ENCODE results near the gene RCL1. TPM values are rescaled to one million over a fixed set of nuclear protein-coding genes. Genes with fewer than 3 reads are reported as not detected.
A peak's percentile ranks its signal among the peaks of the same experiment; 100 is the strongest.

The RCL1 gene
- total RNA-seq, 5 donors from 2014 or later (not counting 1 experiment from before 2014, with no cell fraction given): 22.0 to 38.7 (median 24.2) TPM

DNA sequence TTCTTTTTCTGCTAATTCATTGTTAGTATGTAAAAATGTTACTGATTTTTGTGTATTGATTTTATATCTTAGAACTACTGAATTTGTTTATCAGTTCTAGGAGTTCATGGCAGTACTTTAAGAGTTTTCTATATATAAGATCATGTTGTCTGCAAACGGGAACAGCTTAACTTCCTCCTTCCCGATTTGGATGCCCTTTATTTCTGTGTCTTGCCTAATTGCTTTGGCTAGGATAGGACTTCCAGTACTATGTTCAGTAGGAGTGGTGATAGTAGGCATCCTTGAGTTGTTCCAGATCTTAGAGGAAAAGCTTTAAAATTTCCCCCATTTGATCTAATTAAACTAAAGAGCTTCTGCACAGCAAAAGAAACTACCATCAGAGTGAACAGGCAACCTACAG lies 20.1 kb downstream of the RCL1 start:
- H3K4me3 ChIP-seq (ENCODE audit: control insufficient read depth in 1 of 2, extremely low read depth in 1 of 2, low read length in 1 of 2): no peak overlapping the region
- H3K4me3 Mint-ChIP-seq: no peak overlapping the region
- POLR2A ChIA-PET: interaction anchor here in 1 of 2 donors (0.6 kb wide), 1 partner anchor 8 kb away, joined by 3 read pairs; no protein-coding TSS in a partner anchor
- H3K27ac ChIP-seq (ENCODE audit: low read length): no peak overlapping the region
- CTCF ChIA-PET: no interaction called here
- peaks cover 3% of the 10 kb centered on the region for H3K9me3 ChIP-seq
- ATAC-seq (replicated peaks in 1 of 4): no peak
- H3K27ac Mint-ChIP-seq: no peak overlapping the region
- H3K4me1 Mint-ChIP-seq: peaks cover 40 to 54% (median 53%) of the 10 kb centered on the region in 3 donors
- DNase-seq: no peak
- peaks cover 0 to 2% of the 10 kb centered on the region in 2 donors for H3K36me3 ChIP-seq (ENCODE audit: control insufficient read depth in 2 of 2, extremely low read depth in 1 of 2, insufficient read depth in 1 of 2, low read length in 1 of 2)
- peaks cover 7 to 10% (median 8%) of the 10 kb centered on the region in 3 donors for H3K9me3 Mint-ChIP-seq
- no peaks in the 10 kb centered on the region for H3K27me3 ChIP-seq (replicated peaks in 1 of 2; ENCODE audit: control insufficient read depth in 2 of 2, extremely low read depth in 1 of 2, insufficient read depth in 2 of 2, low read length in 1 of 2)
- H3K4me1 ChIP-seq (ENCODE audit: control insufficient read depth in 1 of 2, extremely low read depth in 1 of 2, insufficient read depth in 2 of 2, low read length in 2 of 2): peaks cover 0 to 2% of the 10 kb centered on the region in 2 experiments
- no peaks in the 10 kb centered on the region for H3K27me3 Mint-ChIP-seq
- WGBS (ENCODE audit: insufficient coverage): no CpG with 5 or more reads among the region's 2 CpGs
- H3K36me3 Mint-ChIP-seq: peaks cover 21% of the 10 kb centered on the region

GRCh38 chr9:4814913-4815312 lies 22.2 kb downstream of the RCL1 start:
- Histone ChIP-seq H3K4me1 (ENCODE audit: control insufficient read depth in 1 of 2, extremely low read depth in 1 of 2, insufficient read depth in 2 of 2, low read length in 2 of 2) (no peaks in the 10 kb centered on the region), H3K4me3 (ENCODE audit: control insufficient read depth in 1 of 2, extremely low read depth in 1 of 2, low read length in 1 of 2) (no peak overlapping the region), H3K27me3 (replicated peaks in 1 of 2; ENCODE audit: control insufficient read depth in 2 of 2, extremely low read depth in 1 of 2, insufficient read depth in 2 of 2, low read length in 1 of 2) (no peaks in the 10 kb centered on the region), H3K27ac (ENCODE audit: low read length) (no peak overlapping the region), H3K9me3 (peaks cover 3% of the 10 kb centered on the region), H3K36me3 (ENCODE audit: control insufficient read depth in 2 of 2, extremely low read depth in 1 of 2, insufficient read depth in 1 of 2, low read length in 1 of 2) (peaks cover 0 to 2% of the 10 kb centered on the region in 2 donors)
- peaks cover 13% of the 10 kb centered on the region for H3K36me3 Mint-ChIP-seq
- peak overlapping the region; percentile 2 to 45 for H3K27ac Mint-ChIP-seq
- H3K9me3 Mint-ChIP-seq: peaks cover 6 to 10% (median 7%) of the 10 kb centered on the region in 3 donors
- DNase-seq: no peak
- no peak for ATAC-seq (replicated peaks in 1 of 4)
- CTCF ChIA-PET: interaction anchor here in 1 of 2 donors (0.6 kb wide), 1 partner anchor 1645 kb away, joined by 3 read pairs; no protein-coding TSS in a partner anchor
- H3K27me3 Mint-ChIP-seq: no peaks in the 10 kb centered on the region
- H3K4me1 Mint-ChIP-seq: peaks cover 33 to 43% (median 38%) of the 10 kb centered on the region in 3 donors
- POLR2A ChIA-PET: no interaction called here
- no peak overlapping the region for H3K4me3 Mint-ChIP-seq

DNA sequence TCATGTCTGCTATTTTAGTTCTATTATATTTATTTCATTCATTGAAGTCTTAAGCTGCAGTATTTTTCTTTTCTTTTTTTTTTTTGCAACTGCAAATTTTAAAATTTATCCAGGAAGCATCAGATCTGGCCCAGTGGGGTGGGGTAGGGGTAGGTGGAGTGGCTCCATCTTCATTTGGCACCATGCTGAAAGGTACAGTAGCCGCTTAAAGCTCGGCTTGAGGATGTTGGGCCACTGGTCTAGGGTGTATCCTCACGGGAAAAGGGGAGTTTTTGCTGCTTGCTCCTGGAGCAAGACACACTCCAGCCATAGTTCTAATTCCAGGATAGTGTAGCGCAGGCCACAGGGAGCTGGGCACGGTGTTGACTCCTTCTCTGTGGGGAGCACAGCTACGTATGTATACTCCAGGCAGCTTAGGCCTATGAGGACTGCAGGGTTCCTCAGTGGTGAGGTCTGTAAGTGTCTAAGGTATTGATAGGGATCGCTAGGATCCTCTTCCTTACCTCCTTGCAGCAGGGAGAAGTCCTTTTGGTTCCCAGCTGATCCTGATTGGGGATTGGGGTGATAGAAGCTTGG lies 22.7 kb downstream of the RCL1 start:
- ChIA-PET POLR2A (no interaction called here), CTCF (interaction anchor here in 1 of 2 donors (0.5 kb wide), 1 partner anchor 55 kb away, joined by 3 read pairs; no protein-coding TSS in a partner anchor)
- H3K27me3 Mint-ChIP-seq: no peaks in the 10 kb centered on the region
- no peak overlapping the region for H3K4me3 Mint-ChIP-seq
- peaks cover 34 to 47% (median 42%) of the 10 kb centered on the region in 3 donors for H3K4me1 Mint-ChIP-seq
- Histone ChIP-seq H3K9me3 (no peaks in the 10 kb centered on the region), H3K36me3 (ENCODE audit: control insufficient read depth in 2 of 2, extremely low read depth in 1 of 2, insufficient read depth in 1 of 2, low read length in 1 of 2) (peaks cover 0 to 2% of the 10 kb centered on the region in 2 donors), H3K27ac (ENCODE audit: low read length) (no peak overlapping the region), H3K27me3 (replicated peaks in 1 of 2; ENCODE audit: control insufficient read depth in 2 of 2, extremely low read depth in 1 of 2, insufficient read depth in 2 of 2, low read length in 1 of 2) (no peaks in the 10 kb centered on the region), H3K4me3 (ENCODE audit: control insufficient read depth in 1 of 2, extremely low read depth in 1 of 2, low read length in 1 of 2) (no peak overlapping the region), H3K4me1 (ENCODE audit: control insufficient read depth in 1 of 2, extremely low read depth in 1 of 2, insufficient read depth in 2 of 2, low read length in 2 of 2) (no peaks in the 10 kb centered on the region)
- peaks cover 11% of the 10 kb centered on the region for H3K36me3 Mint-ChIP-seq
- H3K9me3 Mint-ChIP-seq: peaks cover 6 to 10% (median 7%) of the 10 kb centered on the region in 3 donors
- no CpG with 5 or more reads among the region's 7 CpGs for WGBS (ENCODE audit: insufficient coverage)
- no peak for DNase-seq
- peak overlapping the region in 1 of 2 donors; percentile 2 for H3K27ac Mint-ChIP-seq
- ATAC-seq (replicated peaks in 1 of 4): no peak

DNA sequence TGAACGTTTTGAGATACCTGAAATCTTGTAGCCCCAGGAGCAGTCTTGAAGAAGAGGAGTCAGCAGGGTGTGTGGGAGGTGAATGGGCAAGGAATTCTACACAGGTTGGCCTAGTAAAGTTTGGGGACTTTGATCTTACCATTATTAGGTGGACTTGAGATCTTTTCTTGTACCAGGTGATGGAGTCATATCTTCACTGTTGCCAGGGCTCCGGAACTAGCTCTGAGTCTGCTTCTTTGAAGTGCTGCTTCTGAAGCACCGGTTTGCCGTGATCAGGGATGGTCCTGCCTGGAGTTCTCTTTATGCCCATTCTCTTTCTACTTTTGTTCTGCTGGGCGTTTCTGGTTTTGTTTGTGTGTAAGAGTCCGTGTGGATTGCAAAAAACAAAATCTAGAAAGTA lies 27.4 kb downstream of the RCL1 start:
- whole genome bisulfite sequencing (ENCODE audit: insufficient coverage): 100% methylated on average over 2 of the region's 6 CpGs
- DNase-seq: no peak
- POLR2A ChIA-PET: no interaction called here
- Mint-ChIP-seq H3K27ac (no peak overlapping the region), H3K4me3 (no peak overlapping the region), H3K9me3 (peaks cover 0 to under 1% (median under 1%) of the 10 kb centered on the region in 3 donors), H3K4me1 (peaks cover 36 to 46% (median 43%) of the 10 kb centered on the region in 3 donors), H3K27me3 (no peaks in the 10 kb centered on the region), H3K36me3 (peaks cover 8% of the 10 kb centered on the region)
- Histone ChIP-seq H3K27ac (ENCODE audit: low read length) (no peak overlapping the region), H3K4me1 (ENCODE audit: control insufficient read depth in 1 of 2, extremely low read depth in 1 of 2, insufficient read depth in 2 of 2, low read length in 2 of 2) (no peaks in the 10 kb centered on the region), H3K36me3 (ENCODE audit: control insufficient read depth in 2 of 2, extremely low read depth in 1 of 2, insufficient read depth in 1 of 2, low read length in 1 of 2) (no peaks in the 10 kb centered on the region), H3K4me3 (ENCODE audit: control insufficient read depth in 1 of 2, extremely low read depth in 1 of 2, low read length in 1 of 2) (no peak overlapping the region), H3K9me3 (no peaks in the 10 kb centered on the region), H3K27me3 (replicated peaks in 1 of 2; ENCODE audit: control insufficient read depth in 2 of 2, extremely low read depth in 1 of 2, insufficient read depth in 2 of 2, low read length in 1 of 2) (no peaks in the 10 kb centered on the region)
- ATAC-seq (replicated peaks in 1 of 4): no peak
- CTCF ChIA-PET: no interaction called here

GRCh38 chr9:4821133-4821532 lies 28.4 kb downstream of the RCL1 start:
- Mint-ChIP-seq H3K4me3 (no peak overlapping the region), H3K9me3 (no peaks in the 10 kb centered on the region), H3K27me3 (no peaks in the 10 kb centered on the region), H3K4me1 (peaks cover 27 to 36% (median 35%) of the 10 kb centered on the region in 3 donors), H3K27ac (no peak overlapping the region), H3K36me3 (peaks cover 13% of the 10 kb centered on the region)
- H3K27me3 ChIP-seq (replicated peaks in 1 of 2; ENCODE audit: control insufficient read depth in 2 of 2, extremely low read depth in 1 of 2, insufficient read depth in 2 of 2, low read length in 1 of 2): no peaks in the 10 kb centered on the region
- DNase-seq (no peak), ATAC-seq (replicated peaks in 1 of 4) (no peak)
- H3K4me3 ChIP-seq (ENCODE audit: control insufficient read depth in 1 of 2, extremely low read depth in 1 of 2, low read length in 1 of 2): no peak overlapping the region
- no peaks in the 10 kb centered on the region for H3K4me1 ChIP-seq (ENCODE audit: control insufficient read depth in 1 of 2, extremely low read depth in 1 of 2, insufficient read depth in 2 of 2, low read length in 2 of 2)
- ChIA-PET CTCF (no interaction called here), POLR2A (interaction anchor here in 1 of 2 donors (0.7 kb wide), 1 partner anchor 8 kb away, joined by 3 read pairs; no protein-coding TSS in a partner anchor)
- H3K9me3 ChIP-seq: no peaks in the 10 kb centered on the region
- H3K27ac ChIP-seq (ENCODE audit: low read length): no peak overlapping the region
- no peaks in the 10 kb centered on the region for H3K36me3 ChIP-seq (ENCODE audit: control insufficient read depth in 2 of 2, extremely low read depth in 1 of 2, insufficient read depth in 1 of 2, low read length in 1 of 2)
- WGBS (ENCODE audit: insufficient coverage): 100% methylated on average over 1 of the region's 2 CpGs

- Mint-ChIP-seq H3K4me3 (no peak overlapping the region), H3K27me3 (no peaks in the 10 kb centered on the region), H3K4me1 (peaks cover 27 to 34% (median 34%) of the 10 kb centered on the region in 3 donors), H3K27ac (no peak overlapping the region), H3K36me3 (peaks cover 21% of the 10 kb centered on the region), H3K9me3 (no peaks in the 10 kb centered on the region)
- H3K36me3 ChIP-seq (ENCODE audit: control insufficient read depth in 2 of 2, extremely low read depth in 1 of 2, insufficient read depth in 1 of 2, low read length in 1 of 2): no peaks in the 10 kb centered on the region
- DNase-seq: no peak
- ChIA-PET POLR2A (interaction anchor here in 1 of 2 donors (1.1 kb wide), 1 partner anchor 11 kb away, joined by 3 read pairs; no protein-coding TSS in a partner anchor), CTCF (no interaction called here)
- H3K27me3 ChIP-seq (replicated peaks in 1 of 2; ENCODE audit: control insufficient read depth in 2 of 2, extremely low read depth in 1 of 2, insufficient read depth in 2 of 2, low read length in 1 of 2): no peaks in the 10 kb centered on the region
- no peak overlapping the region for H3K27ac ChIP-seq (ENCODE audit: low read length)
- no peak overlapping the region for H3K4me3 ChIP-seq (ENCODE audit: control insufficient read depth in 1 of 2, extremely low read depth in 1 of 2, low read length in 1 of 2)
- H3K9me3 ChIP-seq: no peaks in the 10 kb centered on the region
- no peaks in the 10 kb centered on the region for H3K4me1 ChIP-seq (ENCODE audit: control insufficient read depth in 1 of 2, extremely low read depth in 1 of 2, insufficient read depth in 2 of 2, low read length in 2 of 2)
- ATAC-seq (replicated peaks in 1 of 4): no peak
These were observed 29.3 kb downstream of the RCL1 start for GRCh38 chr9:4822057-4822456.
